ENCODE results near the gene PROSER2. TPM values are rescaled to one million over a fixed set of nuclear protein-coding genes. Genes with fewer than 3 reads are reported as not detected.

The PROSER2 gene
- total and polyA plus RNA-seq, 2 donors from 2014 or later, result 8.1 to 48.2 TPM

DNA sequence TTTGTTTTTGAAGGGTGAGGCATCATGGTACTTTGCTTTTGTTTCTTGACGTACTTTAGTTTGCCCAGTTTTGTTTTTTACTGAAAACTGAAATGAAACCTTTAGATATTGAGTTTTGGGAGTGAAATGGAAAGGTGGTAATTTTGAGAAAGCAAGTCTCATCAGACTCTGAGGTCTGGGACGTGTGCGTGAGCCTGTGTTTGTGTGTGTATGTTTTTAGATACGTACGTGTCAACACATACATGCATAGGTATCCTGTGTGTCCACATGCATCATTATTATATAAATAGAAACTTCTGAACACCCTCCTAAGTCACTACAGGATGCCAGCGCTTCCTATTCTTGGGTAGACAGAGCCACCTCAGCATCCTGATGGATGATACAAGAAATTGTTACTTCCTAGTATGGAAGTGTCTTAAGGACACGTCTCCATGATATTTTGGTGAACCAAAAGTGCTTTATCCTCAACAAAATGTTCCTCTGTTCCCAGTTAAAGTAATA lies 47.8 kb downstream of the PROSER2 start:
- Histone ChIP-seq H3K9ac (ENCODE audit: low read length in 3 of 3) (no peak overlapping the region), H3K27me3 (ENCODE audit: control insufficient read depth, insufficient read depth, low read length) (peaks cover 3% of the 10 kb centered on the region), H3K27ac (ENCODE audit: low read depth in 2 of 2, low read length in 2 of 2) (peak overlapping the region in 1 of 2 donors; percentile 18), H3K4me1 (ENCODE audit: control insufficient read depth in 2 of 3, insufficient read depth in 2 of 3, low read depth in 1 of 3, low read length in 3 of 3) (peaks cover under 1 to 17% (median 17%) of the 10 kb centered on the region in 3 donors), H3K36me3 (ENCODE audit: control insufficient read depth in 2 of 3, insufficient read depth in 3 of 3, low read length in 3 of 3) (no peaks in the 10 kb centered on the region), H3K4me3 (ENCODE audit: low read length in 3 of 3) (no peak overlapping the region), H3K9me3 (ENCODE audit: control insufficient read depth in 2 of 3, insufficient read depth in 1 of 3, low read length in 3 of 3) (no peaks in the 10 kb centered on the region)
- intact Hi-C loops (cut with DNase I), result no loop called here
- DNase-seq (no peak), FAIRE-seq (no peak)
- TF ChIP-seq, protein P1, sequence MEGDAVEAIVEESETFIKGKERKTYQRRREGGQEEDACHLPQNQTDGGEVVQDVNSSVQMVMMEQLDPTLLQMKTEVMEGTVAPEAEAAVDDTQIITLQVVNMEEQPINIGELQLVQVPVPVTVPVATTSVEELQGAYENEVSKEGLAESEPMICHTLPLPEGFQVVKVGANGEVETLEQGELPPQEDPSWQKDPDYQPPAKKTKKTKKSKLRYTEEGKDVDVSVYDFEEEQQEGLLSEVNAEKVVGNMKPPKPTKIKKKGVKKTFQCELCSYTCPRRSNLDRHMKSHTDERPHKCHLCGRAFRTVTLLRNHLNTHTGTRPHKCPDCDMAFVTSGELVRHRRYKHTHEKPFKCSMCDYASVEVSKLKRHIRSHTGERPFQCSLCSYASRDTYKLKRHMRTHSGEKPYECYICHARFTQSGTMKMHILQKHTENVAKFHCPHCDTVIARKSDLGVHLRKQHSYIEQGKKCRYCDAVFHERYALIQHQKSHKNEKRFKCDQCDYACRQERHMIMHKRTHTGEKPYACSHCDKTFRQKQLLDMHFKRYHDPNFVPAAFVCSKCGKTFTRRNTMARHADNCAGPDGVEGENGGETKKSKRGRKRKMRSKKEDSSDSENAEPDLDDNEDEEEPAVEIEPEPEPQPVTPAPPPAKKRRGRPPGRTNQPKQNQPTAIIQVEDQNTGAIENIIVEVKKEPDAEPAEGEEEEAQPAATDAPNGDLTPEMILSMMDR (IDR thresholded peaks at IDR 0.05; ENCODE audit: borderline replicate concordance, extremely low read depth, insufficient read depth), result no peak

DNA sequence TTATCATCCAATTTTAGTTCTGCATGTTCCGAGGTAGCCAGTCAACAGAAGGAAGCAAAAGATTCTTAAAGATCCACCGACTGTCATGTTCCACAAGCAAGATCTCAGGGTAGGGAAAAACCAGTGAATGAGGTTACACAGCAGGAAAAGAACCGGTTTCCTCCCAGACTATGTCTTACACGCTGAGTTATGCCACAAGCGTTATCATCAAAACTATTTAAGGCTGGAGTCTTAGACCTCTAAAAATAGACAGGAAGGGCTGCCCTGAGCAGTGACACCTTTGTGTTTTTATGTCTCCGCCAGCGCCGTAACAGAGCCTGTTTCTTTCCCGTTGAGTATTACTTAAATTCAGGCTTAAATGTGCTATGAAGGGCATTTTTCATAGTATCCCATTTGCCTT lies 48.3 kb downstream of the PROSER2 start:
- no peaks in the 10 kb centered on the region for H3K9me3 ChIP-seq (ENCODE audit: control insufficient read depth in 2 of 3, insufficient read depth in 1 of 3, low read length in 3 of 3)
- H3K4me1 ChIP-seq (ENCODE audit: control insufficient read depth in 2 of 3, insufficient read depth in 2 of 3, low read depth in 1 of 3, low read length in 3 of 3), result peaks cover 3 to 21% (median 21%) of the 10 kb centered on the region in 3 donors
- no peak overlapping the region for H3K4me3 ChIP-seq (ENCODE audit: low read length in 3 of 3)
- intact Hi-C loops (cut with DNase I), result no loop called here
- peak overlapping the region in 1 of 2 donors; percentile 18 for H3K27ac ChIP-seq (ENCODE audit: low read depth in 2 of 2, low read length in 2 of 2)
- no peaks in the 10 kb centered on the region for H3K36me3 ChIP-seq (ENCODE audit: control insufficient read depth in 2 of 3, insufficient read depth in 3 of 3, low read length in 3 of 3)
- no peak for FAIRE-seq
- TF ChIP-seq, protein P1 (IDR thresholded peaks at IDR 0.05; ENCODE audit: borderline replicate concordance, extremely low read depth, insufficient read depth), result no peak
- H3K27me3 ChIP-seq (ENCODE audit: control insufficient read depth, insufficient read depth, low read length), result peaks cover 3% of the 10 kb centered on the region
- no peak overlapping the region for H3K9ac ChIP-seq (ENCODE audit: low read length in 3 of 3)
- peak in 1 of 5 donors; percentile 32 for DNase-seq

DNA sequence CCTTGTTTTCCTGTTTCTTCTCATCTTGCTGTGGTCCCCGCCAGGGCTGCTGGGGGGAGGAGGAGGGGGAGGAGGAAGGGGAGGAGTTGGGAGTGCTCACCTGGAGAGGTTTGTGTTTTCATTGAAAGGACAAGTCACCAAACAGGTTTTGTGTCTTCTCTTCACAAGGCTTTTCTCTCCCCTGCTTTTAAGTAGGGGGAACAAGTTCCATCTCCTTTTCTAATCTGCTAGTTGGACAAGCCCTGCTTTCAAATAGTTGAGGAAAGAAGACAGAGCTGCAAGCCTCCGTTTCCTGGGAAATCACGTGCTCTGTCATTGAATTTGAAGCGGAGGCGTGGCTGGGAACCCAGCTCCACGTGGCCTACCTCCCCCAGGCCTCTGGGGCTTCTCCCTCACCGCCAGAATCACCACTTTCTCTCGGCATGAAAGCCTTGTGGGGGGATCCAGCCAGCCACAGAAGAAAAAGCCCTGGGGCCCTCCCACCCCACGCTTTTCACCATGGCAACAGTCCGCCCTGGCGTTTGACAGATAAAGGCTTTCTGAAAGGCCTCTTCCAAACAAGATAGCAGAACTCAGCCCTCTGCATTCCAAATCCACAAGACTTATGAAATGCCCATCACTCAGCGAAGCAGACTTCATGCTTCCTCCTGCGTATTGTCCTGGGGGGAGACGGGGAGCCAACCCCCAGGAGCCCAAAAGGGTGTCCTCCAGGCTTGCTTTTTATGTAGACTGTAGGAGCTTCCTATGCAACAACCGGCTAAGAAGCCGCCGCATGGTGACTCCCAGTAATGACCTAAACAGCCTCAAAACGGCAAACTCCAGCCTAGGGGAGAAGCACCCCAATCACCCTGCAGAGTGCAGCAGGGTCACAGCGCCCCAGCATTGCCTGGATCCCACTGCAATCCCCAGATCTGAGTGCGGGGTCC lies 51.7 kb downstream of the PROSER2 start:
- Histone ChIP-seq H3K9ac (ENCODE audit: low read length in 3 of 3) (peak overlapping the region in 1 of 3 donors; percentile 56), H3K4me3 (ENCODE audit: low read length in 3 of 3) (no peak overlapping the region), H3K9me3 (ENCODE audit: control insufficient read depth in 2 of 3, insufficient read depth in 1 of 3, low read length in 3 of 3) (no peaks in the 10 kb centered on the region), H3K4me1 (ENCODE audit: control insufficient read depth in 2 of 3, insufficient read depth in 2 of 3, low read depth in 1 of 3, low read length in 3 of 3) (peaks cover 3 to 26% (median 24%) of the 10 kb centered on the region in 3 donors), H3K36me3 (ENCODE audit: control insufficient read depth in 2 of 3, insufficient read depth in 3 of 3, low read length in 3 of 3) (no peaks in the 10 kb centered on the region), H3K27ac (ENCODE audit: low read depth in 2 of 2, low read length in 2 of 2) (peak overlapping the region; percentile 77 to 90), H3K27me3 (ENCODE audit: control insufficient read depth, insufficient read depth, low read length) (no peaks in the 10 kb centered on the region)
- intact Hi-C loops (cut with DNase I), result no loop called here
- FAIRE-seq, result no peak
- TF ChIP-seq, protein P1 (IDR thresholded peaks at IDR 0.05; ENCODE audit: borderline replicate concordance, extremely low read depth, insufficient read depth), result no peak
- peak in 4 of 5 donors; percentile 87 to 92 (median 90) for DNase-seq

All from kidney (tissue), 14 donors.